Stomach (tissue), 9 donors: ENCODE data around the gene GMDS. TPM values are rescaled to one million over a fixed set of nuclear protein-coding genes. Genes with fewer than 3 reads are reported as not detected.

Experiments used
- DNase-seq, 2 donors: peaks; one replicate each; pipeline versions ENCODE4 v3.0.0 to v3.0.0-alpha.2; 2013 to 2019
- H3K27ac ChIP-seq, 5 donors: fragments of 200-600 bp in 4 of 5; sonication (generic) in 4 of 5; one replicate each; pipeline ENCODE4 v1.5.1; 2013 to 2019; ENCODE audit warnings: mild to moderate bottlenecking in 1 of 5, moderate library complexity in 1 of 5
- H3K27me3 ChIP-seq, 3 donors: fragments of 200-600 bp; sonication (generic); one replicate each; pipeline ENCODE4 v1.5.1; 2017 to 2019; ENCODE audit warnings: mixed run types in 1 of 3
- H3K36me3 ChIP-seq, 4 donors: fragments of 200-600 bp; sonication (generic); 1 replicate in 3 of 4; 2 replicates in 1 of 4; pipeline ENCODE4 v1.5.1; 2016 to 2019
- H3K4me1 ChIP-seq, 4 donors: fragments of 200-600 bp; sonication (generic); one replicate each; pipeline ENCODE4 v1.5.1; 2016 to 2019
- H3K4me3 ChIP-seq, 4 donors: fragments of 200-600 bp; sonication (generic) in 3 of 4; one replicate each; pipeline ENCODE4 v1.5.1; 2016 to 2019; ENCODE audit warnings: mild to moderate bottlenecking in 1 of 4
- H3K9me3 ChIP-seq, 4 donors: fragments of 200-600 bp; sonication (generic); one replicate each; pipeline ENCODE4 v1.5.1; 2016 to 2019
- EP300 ChIP-seq: sonication (generic); formaldehyde crosslinking; IDR thresholded peaks from one replicate; pipeline ENCODE4 v1.6.1; 2017; ENCODE audit warnings: antibody characterized with exemption
- POLR2A ChIP-seq, 4 donors: fragments of 450-650 bp; IDR thresholded peaks; one replicate each; pipeline ENCODE4 v1.6.1; 2016; ENCODE audit warnings: antibody characterized with exemption in 4 of 4, control low read depth in 2 of 4, mild to moderate bottlenecking in 1 of 4, moderate library complexity in 1 of 4
- POLR2AphosphoS5 ChIP-seq, 3 donors: sonication (generic); formaldehyde crosslinking; IDR thresholded peaks; one replicate each; pipeline ENCODE4 v1.6.1; 2016; ENCODE audit warnings: antibody characterized with exemption in 3 of 3
- WGBS, 5 donors: extraction: QIAGEN DNeasy Blood & Tissue Kit in 3 of 5; methylation state at CpG; one replicate each; pipeline versions ENCODE4 v1.1.5 to v1.1.7; 2013 to 2018; 5-methylcytosine and 5-hydroxymethylcytosine counted together
- intact Hi-C: fragments of 100-400 bp; cut with DNase I; formaldehyde crosslinking; loops from one replicate; pipeline ENCODE4 v1.15.1; 2023; ENCODE audit warnings: low total_unique reads
- polyA plus RNA-seq, 3 donors: library from polyadenylated mRNA; stranded (reverse); fragments of 200-250 nt; gene quantifications; one replicate each; pipeline ENCODE4 v1.2.3, GENCODE V29; 2013
- total RNA-seq, 5 donors: library from RNA; depleted of rRNA; stranded (reverse); fragments of >200 nt; gene quantifications; one replicate each; pipeline versions ENCODE4 v1.1.0 to v1.2.3, GENCODE V29; 2014 to 2016
- TF ChIP-seq, protein P1 (sequence below), 7 experiments: fragments of 450-650 bp in 4 of 7; fragments of 200-600 bp in 3 of 7; sonication (generic) in 3 of 7; IDR thresholded peaks; one replicate each; pipeline ENCODE4 v1.5.1; 2016 to 2019; ENCODE audit warnings: antibody characterized with exemption in 7 of 7, control low read depth in 2 of 7, mild to moderate bottlenecking in 1 of 7
- donor health status: healthy with polysubstance abuse.
- donor health status: Bipolar disorder and iron deficiency.
- donor health status: healthy.

GMDS gene
- total and polyA plus RNA-seq, 8 donors = 83.7 to 262 (median 121) TPM

DNA sequence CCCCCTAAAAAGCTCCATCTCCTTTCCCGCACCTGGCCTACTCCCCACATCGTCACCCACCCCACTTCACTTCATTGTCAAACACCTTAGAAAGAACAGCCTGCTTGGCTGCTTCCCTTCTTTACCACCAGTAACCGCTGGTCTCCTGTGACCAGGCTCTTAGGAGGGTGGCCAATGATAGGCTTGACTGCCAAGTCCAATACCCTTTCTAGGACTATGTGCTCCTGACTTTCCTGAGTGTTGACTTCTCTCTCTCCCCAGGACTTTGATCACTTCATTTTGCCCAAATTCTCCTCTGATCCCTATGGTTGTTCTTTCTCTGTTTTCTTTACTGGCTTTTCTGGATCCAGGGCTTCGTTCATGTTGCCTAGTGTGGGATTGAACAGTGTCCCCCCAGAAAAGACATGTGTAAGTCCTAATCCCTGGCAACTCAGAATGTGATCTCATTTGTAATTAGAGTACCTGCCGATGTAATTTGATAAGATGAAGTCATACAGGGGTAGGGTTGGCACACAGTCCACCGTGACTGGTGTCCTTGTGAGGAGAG lies 254.0 kb downstream of the GMDS start:
- intact Hi-C loops = no loop called here
- TF ChIP-seq, protein P1, sequence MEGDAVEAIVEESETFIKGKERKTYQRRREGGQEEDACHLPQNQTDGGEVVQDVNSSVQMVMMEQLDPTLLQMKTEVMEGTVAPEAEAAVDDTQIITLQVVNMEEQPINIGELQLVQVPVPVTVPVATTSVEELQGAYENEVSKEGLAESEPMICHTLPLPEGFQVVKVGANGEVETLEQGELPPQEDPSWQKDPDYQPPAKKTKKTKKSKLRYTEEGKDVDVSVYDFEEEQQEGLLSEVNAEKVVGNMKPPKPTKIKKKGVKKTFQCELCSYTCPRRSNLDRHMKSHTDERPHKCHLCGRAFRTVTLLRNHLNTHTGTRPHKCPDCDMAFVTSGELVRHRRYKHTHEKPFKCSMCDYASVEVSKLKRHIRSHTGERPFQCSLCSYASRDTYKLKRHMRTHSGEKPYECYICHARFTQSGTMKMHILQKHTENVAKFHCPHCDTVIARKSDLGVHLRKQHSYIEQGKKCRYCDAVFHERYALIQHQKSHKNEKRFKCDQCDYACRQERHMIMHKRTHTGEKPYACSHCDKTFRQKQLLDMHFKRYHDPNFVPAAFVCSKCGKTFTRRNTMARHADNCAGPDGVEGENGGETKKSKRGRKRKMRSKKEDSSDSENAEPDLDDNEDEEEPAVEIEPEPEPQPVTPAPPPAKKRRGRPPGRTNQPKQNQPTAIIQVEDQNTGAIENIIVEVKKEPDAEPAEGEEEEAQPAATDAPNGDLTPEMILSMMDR (IDR thresholded peaks at IDR 0.05) = no peak
- no peak for TF ChIP-seq POLR2AphosphoS5 (IDR thresholded peaks at IDR 0.05)
- no peak for TF ChIP-seq POLR2A (IDR thresholded peaks at IDR 0.05)
- no peak for TF ChIP-seq EP300
- DNase-seq = no peak
- peaks cover 0 to 10% (median 0%) of the 10 kb centered on the region in 4 donors for H3K36me3 ChIP-seq
- WGBS, 5 donors = 89 to 94% (median 90%) methylated on average over 6 of the region's 6 CpGs
- H3K9me3 ChIP-seq = no peaks in the 10 kb centered on the region
- no peaks in the 10 kb centered on the region for H3K27me3 ChIP-seq
- peaks cover 0 to 13% (median 3%) of the 10 kb centered on the region in 4 donors for H3K4me1 ChIP-seq
- no peak overlapping the region for H3K4me3 ChIP-seq
- no peak overlapping the region for H3K27ac ChIP-seq

- Histone ChIP-seq H3K27me3 (no peaks in the 10 kb centered on the region), H3K4me1 (peaks cover 0 to 13% (median 3%) of the 10 kb centered on the region in 4 donors), H3K4me3 (no peak overlapping the region), H3K27ac (no peak overlapping the region), H3K9me3 (peaks cover 0 to 5% (median 0%) of the 10 kb centered on the region in 4 donors), H3K36me3 (peaks cover 0 to 10% (median 0%) of the 10 kb centered on the region in 4 donors)
- DNase-seq = no peak
- 58 to 75% (median 65%) methylated on average over 3 of the region's 3 CpGs for WGBS, 5 donors
- intact Hi-C loops = no loop called here
- TF ChIP-seq POLR2AphosphoS5 (IDR thresholded peaks at IDR 0.05) (no peak), EP300 (no peak), POLR2A (IDR thresholded peaks at IDR 0.05) (no peak)
- TF ChIP-seq, protein P1 (IDR thresholded peaks at IDR 0.05) = no peak
Measured at GRCh38 chr6:1988843-1989242, 256.6 kb downstream of the GMDS start.

GRCh38 chr6:1987640-1988039 lies 257.8 kb downstream of the GMDS start:
- intact Hi-C loops = no loop called here
- whole genome bisulfite sequencing, 5 donors = 17 to 65% (median 55%) methylated on average over 2 of the region's 2 CpGs
- Histone ChIP-seq H3K4me1 (peaks cover 0 to 13% (median 3%) of the 10 kb centered on the region in 4 donors), H3K27ac (no peak overlapping the region), H3K36me3 (peaks cover 0 to 10% (median 0%) of the 10 kb centered on the region in 4 donors), H3K9me3 (peaks cover 0 to 8% (median 3%) of the 10 kb centered on the region in 4 donors), H3K4me3 (no peak overlapping the region), H3K27me3 (no peaks in the 10 kb centered on the region)
- DNase-seq = no peak
- no peak for TF ChIP-seq POLR2A (IDR thresholded peaks at IDR 0.05)
- TF ChIP-seq EP300 = no peak
- no peak for TF ChIP-seq POLR2AphosphoS5 (IDR thresholded peaks at IDR 0.05)
- TF ChIP-seq, protein P1 (IDR thresholded peaks at IDR 0.05) = no peak

- TF ChIP-seq POLR2A (IDR thresholded peaks at IDR 0.05) (no peak), EP300 (no peak), POLR2AphosphoS5 (IDR thresholded peaks at IDR 0.05) (no peak)
- TF ChIP-seq, protein P1 (IDR thresholded peaks at IDR 0.05) = no peak
- 14 to 29% (median 22%) methylated on average over 1 of the region's 1 CpG for WGBS, 5 donors
- H3K4me3 ChIP-seq = no peak overlapping the region
Measured at GRCh38 chr6:1986454-1987243, 258.8 kb downstream of the GMDS start.

More at GRCh38 chr6:1986454-1987243, 258.8 kb downstream of the GMDS start:
- intact Hi-C loops = no loop called here
- Histone ChIP-seq H3K36me3 (no peaks in the 10 kb centered on the region), H3K9me3 (peaks cover 0 to 16% (median 5%) of the 10 kb centered on the region in 4 donors), H3K27me3 (no peaks in the 10 kb centered on the region), H3K4me1 (peaks cover 0 to 13% (median 3%) of the 10 kb centered on the region in 4 donors), H3K27ac (no peak overlapping the region)
- DNase-seq = no peak
